ENCODE data around the gene INPP5D. TPM values are rescaled to one million over a fixed set of nuclear protein-coding genes. Genes with fewer than 3 reads are reported as not detected.

The INPP5D gene
- total and polyA plus RNA-seq, 9 donors: 4.3 to 9.8 (median 6.3) TPM

- Histone ChIP-seq H3K27ac (ENCODE audit: low read length) (no peak overlapping the region), H3K4me1 (ENCODE audit: control insufficient read depth, insufficient read depth, low read length) (no peaks in the 10 kb centered on the region), H3K4me3 (ENCODE audit: low read length) (no peak overlapping the region), H3K9me3 (replicated peaks; ENCODE audit: control insufficient read depth, low read depth, low read length) (peaks cover 2% of the 10 kb centered on the region), H3K27me3 (ENCODE audit: control insufficient read depth, insufficient read depth, low read length) (no peaks in the 10 kb centered on the region), H3K36me3 (ENCODE audit: control insufficient read depth, insufficient read depth, low read length) (no peaks in the 10 kb centered on the region)
- 88% methylated on average over 14 of the region's 17 CpGs for WGBS (ENCODE audit: insufficient coverage)
- no peak for DNase-seq
Measured at GRCh38 chr2:233105156-233105895, 45.2 kb downstream of the INPP5D start.

- Histone ChIP-seq H3K36me3 (ENCODE audit: control insufficient read depth, insufficient read depth, low read length) (no peaks in the 10 kb centered on the region), H3K27ac (ENCODE audit: low read length) (no peak overlapping the region), H3K9me3 (replicated peaks; ENCODE audit: control insufficient read depth, low read depth, low read length) (peaks cover 2% of the 10 kb centered on the region), H3K4me1 (ENCODE audit: control insufficient read depth, insufficient read depth, low read length) (no peaks in the 10 kb centered on the region), H3K27me3 (ENCODE audit: control insufficient read depth, insufficient read depth, low read length) (no peaks in the 10 kb centered on the region), H3K4me3 (ENCODE audit: low read length) (no peak overlapping the region)
- 92% methylated on average over 2 of the region's 4 CpGs for WGBS (ENCODE audit: insufficient coverage)
- DNase-seq: no peak
Measured at GRCh38 chr2:233105930-233106329, 45.8 kb downstream of the INPP5D start.

GRCh38 chr2:233107011-233107410 lies 46.9 kb downstream of the INPP5D start:
- 100% methylated on average over 1 of the region's 1 CpG for WGBS (ENCODE audit: insufficient coverage)
- Histone ChIP-seq H3K36me3 (ENCODE audit: control insufficient read depth, insufficient read depth, low read length) (no peaks in the 10 kb centered on the region), H3K27ac (ENCODE audit: low read length) (no peak overlapping the region)

GRCh38 chr2:233107831-233108300 lies 47.7 kb downstream of the INPP5D start:
- Histone ChIP-seq H3K36me3 (ENCODE audit: control insufficient read depth, insufficient read depth, low read length) (no peaks in the 10 kb centered on the region), H3K9me3 (replicated peaks; ENCODE audit: control insufficient read depth, low read depth, low read length) (peaks cover 2% of the 10 kb centered on the region), H3K4me3 (ENCODE audit: low read length) (no peak overlapping the region), H3K27ac (ENCODE audit: low read length) (no peak overlapping the region), H3K4me1 (ENCODE audit: control insufficient read depth, insufficient read depth, low read length) (no peaks in the 10 kb centered on the region), H3K27me3 (ENCODE audit: control insufficient read depth, insufficient read depth, low read length) (no peaks in the 10 kb centered on the region)
- 78% methylated on average over 11 of the region's 12 CpGs for WGBS (ENCODE audit: insufficient coverage)
- no peak for DNase-seq

More at GRCh38 chr2:233107011-233107410, 46.9 kb downstream of the INPP5D start:
- no peak for DNase-seq
- no peak overlapping the region for H3K4me3 ChIP-seq (ENCODE audit: low read length)
- peaks cover 2% of the 10 kb centered on the region for H3K9me3 ChIP-seq (replicated peaks; ENCODE audit: control insufficient read depth, low read depth, low read length)
- no peaks in the 10 kb centered on the region for H3K4me1 ChIP-seq (ENCODE audit: control insufficient read depth, insufficient read depth, low read length)
- H3K27me3 ChIP-seq (ENCODE audit: control insufficient read depth, insufficient read depth, low read length): no peaks in the 10 kb centered on the region

- 63% methylated on average over 9 of the region's 10 CpGs for WGBS (ENCODE audit: insufficient coverage)
- DNase-seq: no peak
- H3K4me3 ChIP-seq (ENCODE audit: low read length): no peak overlapping the region
- H3K9me3 ChIP-seq (replicated peaks; ENCODE audit: control insufficient read depth, low read depth, low read length): peaks cover 2% of the 10 kb centered on the region
- H3K27ac ChIP-seq (ENCODE audit: low read length): no peak overlapping the region
- H3K36me3 ChIP-seq (ENCODE audit: control insufficient read depth, insufficient read depth, low read length): no peaks in the 10 kb centered on the region
- H3K27me3 ChIP-seq (ENCODE audit: control insufficient read depth, insufficient read depth, low read length): no peaks in the 10 kb centered on the region
- no peaks in the 10 kb centered on the region for H3K4me1 ChIP-seq (ENCODE audit: control insufficient read depth, insufficient read depth, low read length)
Measured at GRCh38 chr2:233108611-233109490, 48.7 kb downstream of the INPP5D start.

GRCh38 chr2:233111427-233111826 lies 51.3 kb downstream of the INPP5D start:
- H3K4me1 ChIP-seq (ENCODE audit: control insufficient read depth, insufficient read depth, low read length): no peaks in the 10 kb centered on the region
- DNase-seq: no peak
- H3K27ac ChIP-seq (ENCODE audit: low read length): no peak overlapping the region
- WGBS (ENCODE audit: insufficient coverage): 87% methylated on average over 5 of the region's 5 CpGs
- H3K9me3 ChIP-seq (replicated peaks; ENCODE audit: control insufficient read depth, low read depth, low read length): no peaks in the 10 kb centered on the region
- H3K27me3 ChIP-seq (ENCODE audit: control insufficient read depth, insufficient read depth, low read length): no peaks in the 10 kb centered on the region
- H3K4me3 ChIP-seq (ENCODE audit: low read length): no peak overlapping the region
- no peaks in the 10 kb centered on the region for H3K36me3 ChIP-seq (ENCODE audit: control insufficient read depth, insufficient read depth, low read length)

GRCh38 chr2:233112329-233112728 lies 52.2 kb downstream of the INPP5D start:
- no peaks in the 10 kb centered on the region for H3K4me1 ChIP-seq (ENCODE audit: control insufficient read depth, insufficient read depth, low read length)
- H3K9me3 ChIP-seq (replicated peaks; ENCODE audit: control insufficient read depth, low read depth, low read length): no peaks in the 10 kb centered on the region
- H3K4me3 ChIP-seq (ENCODE audit: low read length): no peak overlapping the region
- no peaks in the 10 kb centered on the region for H3K36me3 ChIP-seq (ENCODE audit: control insufficient read depth, insufficient read depth, low read length)
- no peaks in the 10 kb centered on the region for H3K27me3 ChIP-seq (ENCODE audit: control insufficient read depth, insufficient read depth, low read length)
- no peak overlapping the region for H3K27ac ChIP-seq (ENCODE audit: low read length)
- DNase-seq: no peak
- WGBS (ENCODE audit: insufficient coverage): no CpG with 5 or more reads among the region's 4 CpGs

- H3K27me3 ChIP-seq (ENCODE audit: control insufficient read depth, insufficient read depth, low read length): no peaks in the 10 kb centered on the region
- H3K36me3 ChIP-seq (ENCODE audit: control insufficient read depth, insufficient read depth, low read length): no peaks in the 10 kb centered on the region
- no peak overlapping the region for H3K4me3 ChIP-seq (ENCODE audit: low read length)
- H3K9me3 ChIP-seq (replicated peaks; ENCODE audit: control insufficient read depth, low read depth, low read length): no peaks in the 10 kb centered on the region
- no peak overlapping the region for H3K27ac ChIP-seq (ENCODE audit: low read length)
- H3K4me1 ChIP-seq (ENCODE audit: control insufficient read depth, insufficient read depth, low read length): no peaks in the 10 kb centered on the region
- no peak for DNase-seq
- 89% methylated on average over 3 of the region's 6 CpGs for WGBS (ENCODE audit: insufficient coverage)
Measured at GRCh38 chr2:233112776-233113452, 52.8 kb downstream of the INPP5D start.

- no peaks in the 10 kb centered on the region for H3K9me3 ChIP-seq (replicated peaks; ENCODE audit: control insufficient read depth, low read depth, low read length)
- no peaks in the 10 kb centered on the region for H3K27me3 ChIP-seq (ENCODE audit: control insufficient read depth, insufficient read depth, low read length)
- peaks cover 3% of the 10 kb centered on the region for H3K4me1 ChIP-seq (ENCODE audit: control insufficient read depth, insufficient read depth, low read length)
- WGBS (ENCODE audit: insufficient coverage): 52% methylated on average over 5 of the region's 11 CpGs
- no peak overlapping the region for H3K27ac ChIP-seq (ENCODE audit: low read length)
- no peak for DNase-seq
- no peak overlapping the region for H3K4me3 ChIP-seq (ENCODE audit: low read length)
- H3K36me3 ChIP-seq (ENCODE audit: control insufficient read depth, insufficient read depth, low read length): no peaks in the 10 kb centered on the region
Measured at GRCh38 chr2:233114421-233114861, 54.3 kb downstream of the INPP5D start.

- no peak overlapping the region for H3K4me3 ChIP-seq (ENCODE audit: low read length)
- no peak for DNase-seq
- peaks cover 3% of the 10 kb centered on the region for H3K4me1 ChIP-seq (ENCODE audit: control insufficient read depth, insufficient read depth, low read length)
- H3K27ac ChIP-seq (ENCODE audit: low read length): no peak overlapping the region
- H3K27me3 ChIP-seq (ENCODE audit: control insufficient read depth, insufficient read depth, low read length): no peaks in the 10 kb centered on the region
- 74% methylated on average over 6 of the region's 7 CpGs for WGBS (ENCODE audit: insufficient coverage)
- H3K9me3 ChIP-seq (replicated peaks; ENCODE audit: control insufficient read depth, low read depth, low read length): no peaks in the 10 kb centered on the region
- H3K36me3 ChIP-seq (ENCODE audit: control insufficient read depth, insufficient read depth, low read length): no peaks in the 10 kb centered on the region
Measured at GRCh38 chr2:233115121-233115520, 55.0 kb downstream of the INPP5D start.

All from muscle of leg (tissue), 11 donors.